ENCODE results near the gene DNAJC13.

GRCh38 chr3:132554437-132554836, 137.1 kb downstream of the DNAJC13 start:
- TF ChIP-seq CTCF (IDR thresholded peaks at IDR 0.05; ENCODE audit: borderline replicate concordance, extremely low read depth, low read length, poor library complexity, severe bottlenecking) (no peak), EZH2 (IDR thresholded peaks at IDR 0.05; ENCODE audit: borderline replicate concordance, low read depth, low read length, severe bottlenecking) (no peak)
